HG02623 (cell line): ENCODE results near the gene ZNF567.
"Not testable (repeated sequence)": the region's sequence is repeated elsewhere in the genome, so short reads cannot be mapped to it uniquely, and the experiment has no call there.

ENCODE experiments used
- ATAC-seq: cut with Tn5 transposase; IDR thresholded peaks from one replicate; pipeline ENCODE4 v1.9.1; 2021; ENCODE audit warnings: moderate library complexity; ENCODE audit not compliant: unreplicated experiment

The ZNF567 gene

DNA sequence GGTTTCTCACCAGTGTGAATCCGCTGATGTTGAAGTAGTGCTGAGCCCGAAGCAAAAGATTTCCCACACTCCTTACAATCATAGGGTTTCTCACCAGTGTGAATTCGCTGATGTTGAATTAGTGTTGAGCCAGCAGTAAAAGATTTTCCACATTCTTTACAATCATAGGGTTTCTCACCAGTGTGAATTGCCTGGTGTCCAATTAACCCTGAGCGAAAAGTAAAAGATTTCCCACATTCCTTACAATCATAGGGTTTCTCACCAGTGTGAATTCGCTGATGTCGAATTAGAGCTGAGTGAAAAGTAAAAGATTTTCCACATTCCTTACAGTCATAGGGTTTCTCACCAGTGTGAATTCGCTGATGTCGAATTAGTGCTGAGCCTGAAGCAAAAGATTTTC, 62.2 kb downstream of the ZNF567 start:
- not testable (repeated sequence) for ATAC-seq

DNA sequence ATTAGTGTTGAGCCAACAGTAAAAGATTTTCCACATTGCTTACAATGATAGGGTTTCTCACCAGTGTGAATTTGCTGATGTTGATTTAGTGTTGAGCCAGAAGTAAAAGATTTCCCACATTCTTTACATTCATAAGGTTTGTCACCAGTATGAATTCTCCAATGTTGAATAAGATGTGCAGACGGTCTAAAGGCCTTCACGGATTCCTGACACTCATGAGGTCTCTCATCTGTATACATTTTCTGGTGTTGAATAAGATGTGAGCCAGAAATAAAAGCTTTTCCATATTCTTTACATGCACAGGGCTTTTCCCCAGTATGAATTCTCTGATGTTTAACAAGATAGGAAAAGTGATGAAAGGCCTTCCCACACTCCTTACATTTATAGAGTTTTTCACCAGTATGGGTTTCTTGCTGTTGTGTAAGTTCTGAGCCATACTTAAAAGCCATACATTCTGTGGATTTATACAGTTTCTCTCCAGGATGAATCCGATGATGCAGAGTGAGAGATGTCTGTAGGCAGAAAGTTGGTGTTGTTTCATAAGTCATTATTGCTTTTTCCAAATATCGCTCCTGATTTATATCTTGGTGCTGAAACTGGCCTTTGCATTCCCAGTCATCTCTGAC, 62.8 kb downstream of the ZNF567 start:
- ATAC-seq = no peak
